Stomach smooth muscle (tissue), 2 donors: ENCODE data around the gene STXBP6.

Experiments
- H3K27ac ChIP-seq: one replicate; pipeline ENCODE4 v1.7.0; 2013; ENCODE audit warnings: mild to moderate bottlenecking, low read length, inconsistent platforms
- H3K27me3 ChIP-seq, 2 donors: one replicate each; pipeline ENCODE4 v1.7.0; 2013; ENCODE audit warnings: low read length in 2 of 2; ENCODE audit not compliant: insufficient read depth in 2 of 2, control insufficient read depth in 1 of 2
- H3K36me3 ChIP-seq, 2 donors: one replicate each; pipeline ENCODE4 v1.7.0; 2013; ENCODE audit warnings: low read length in 2 of 2; ENCODE audit not compliant: control insufficient read depth in 2 of 2, insufficient read depth in 2 of 2
- H3K4me1 ChIP-seq: one replicate; pipeline ENCODE4 v1.7.0; 2013; ENCODE audit warnings: low read length; ENCODE audit not compliant: control insufficient read depth, insufficient read depth
- H3K4me3 ChIP-seq, 2 donors: one replicate each; pipeline ENCODE4 v1.7.0; 2013; ENCODE audit warnings: low read length in 2 of 2
- H3K9ac ChIP-seq, 2 donors: one replicate each; pipeline ENCODE4 v1.7.0; 2013; ENCODE audit warnings: low read length in 2 of 2, mild to moderate bottlenecking in 1 of 2
- H3K9me3 ChIP-seq, 2 donors: one replicate each; pipeline ENCODE4 v1.7.0; 2013; ENCODE audit warnings: low read length in 2 of 2; ENCODE audit not compliant: control insufficient read depth in 2 of 2
- donor health status: healthy.
- donor health status: Pancreatic carcinoma.

Gene STXBP6

DNA sequence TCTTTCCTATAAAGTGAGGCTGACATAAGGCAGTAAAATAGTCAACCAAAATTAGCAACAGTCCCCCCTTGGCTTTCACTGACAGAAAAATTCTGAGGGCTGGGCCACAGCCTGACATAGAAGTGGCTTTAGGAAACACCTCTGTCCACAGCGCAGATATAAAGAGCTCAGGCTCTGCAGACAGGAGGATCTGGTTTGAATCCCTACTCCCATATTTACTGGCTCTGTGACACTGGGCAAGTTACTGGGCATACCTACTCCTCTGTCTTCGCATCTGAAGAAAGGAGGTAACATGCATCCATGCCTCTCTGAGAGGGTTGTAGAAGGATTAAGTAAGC, 95.3 kb downstream of the STXBP6 start:
- no peaks in the 10 kb centered on the region for H3K27me3 ChIP-seq
- no peak overlapping the region for H3K9ac ChIP-seq
- H3K27ac ChIP-seq = no peak overlapping the region
- no peaks in the 10 kb centered on the region for H3K36me3 ChIP-seq
- peaks cover 0 to 3% of the 10 kb centered on the region in 2 donors for H3K9me3 ChIP-seq
- H3K4me1 ChIP-seq = peaks cover 23% of the 10 kb centered on the region
- no peak overlapping the region for H3K4me3 ChIP-seq

GRCh38 chr14:24954037-24954699, 95.8 kb downstream of the STXBP6 start:
- H3K9ac ChIP-seq = no peak overlapping the region
- H3K4me1 ChIP-seq = peaks cover 22% of the 10 kb centered on the region
- H3K36me3 ChIP-seq = no peaks in the 10 kb centered on the region
- H3K27me3 ChIP-seq = no peaks in the 10 kb centered on the region
- no peak overlapping the region for H3K27ac ChIP-seq
- H3K9me3 ChIP-seq = peaks cover 0 to 3% of the 10 kb centered on the region in 2 donors
- no peak overlapping the region for H3K4me3 ChIP-seq

- H3K4me3 ChIP-seq = no peak overlapping the region
- no peaks in the 10 kb centered on the region for H3K36me3 ChIP-seq
- peaks cover 12% of the 10 kb centered on the region for H3K4me1 ChIP-seq
- no peaks in the 10 kb centered on the region for H3K27me3 ChIP-seq
- no peak overlapping the region for H3K9ac ChIP-seq
- peaks cover 0 to 3% of the 10 kb centered on the region in 2 donors for H3K9me3 ChIP-seq
- no peak overlapping the region for H3K27ac ChIP-seq
Observed at GRCh38 chr14:24952851-24953666, 96.9 kb downstream of the STXBP6 start.

- Histone ChIP-seq H3K9ac (no peak overlapping the region), H3K36me3 (no peaks in the 10 kb centered on the region), H3K9me3 (peaks cover 0 to 3% of the 10 kb centered on the region in 2 donors), H3K4me1 (peaks cover 8% of the 10 kb centered on the region), H3K27me3 (no peaks in the 10 kb centered on the region), H3K27ac (no peak overlapping the region), H3K4me3 (no peak overlapping the region)
Observed at GRCh38 chr14:24948261-24948847, 101.6 kb downstream of the STXBP6 start.

DNA sequence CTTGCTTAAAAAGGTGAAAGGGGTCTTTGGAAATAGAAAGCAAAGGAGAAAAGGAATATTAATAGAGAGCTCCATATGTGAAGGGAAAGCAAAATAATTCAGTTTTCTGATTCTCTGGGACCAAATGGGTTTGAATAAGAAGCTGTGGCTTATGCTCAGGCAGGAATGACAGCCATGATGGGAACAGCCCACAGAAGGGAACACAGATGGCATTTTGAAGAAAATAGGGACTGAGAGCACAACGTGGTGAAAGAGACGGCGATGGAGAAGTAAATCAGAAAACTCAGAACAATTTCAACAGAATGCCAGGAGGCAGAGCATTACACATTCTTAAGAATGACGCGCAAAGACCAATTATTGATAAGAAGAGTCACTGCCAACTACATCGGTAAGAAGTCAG, 102.8 kb downstream of the STXBP6 start:
- Histone ChIP-seq H3K36me3 (no peaks in the 10 kb centered on the region), H3K27ac (no peak overlapping the region), H3K4me1 (peaks cover 4% of the 10 kb centered on the region), H3K4me3 (no peak overlapping the region), H3K9me3 (no peaks in the 10 kb centered on the region), H3K27me3 (no peaks in the 10 kb centered on the region), H3K9ac (no peak overlapping the region)

DNA sequence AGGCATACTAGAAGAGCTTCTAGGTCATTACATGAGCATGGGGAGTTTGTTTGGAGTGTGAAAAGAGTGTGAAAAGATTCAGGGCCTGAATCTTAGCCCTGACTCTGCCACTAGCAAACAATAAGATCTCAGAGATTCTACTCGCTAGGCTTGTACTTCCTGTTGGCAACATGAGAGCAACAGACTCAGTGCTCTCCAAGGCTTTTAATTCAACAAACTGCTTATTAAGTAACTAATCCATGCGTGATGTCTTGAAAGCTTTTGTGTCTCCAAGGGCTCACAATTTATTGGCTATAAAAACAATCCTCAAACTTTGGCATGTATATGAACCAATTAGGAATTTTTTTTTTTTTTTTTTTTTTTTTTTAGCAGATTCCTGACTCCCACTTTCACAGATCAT, 105.1 kb downstream of the STXBP6 start:
- H3K9me3 ChIP-seq = no peaks in the 10 kb centered on the region
- no peaks in the 10 kb centered on the region for H3K27me3 ChIP-seq
- no peak overlapping the region for H3K27ac ChIP-seq
- peaks cover 4% of the 10 kb centered on the region for H3K4me1 ChIP-seq
- H3K9ac ChIP-seq = no peak overlapping the region
- H3K4me3 ChIP-seq = no peak overlapping the region
- no peaks in the 10 kb centered on the region for H3K36me3 ChIP-seq

GRCh38 chr14:24943024-24943423, 106.9 kb downstream of the STXBP6 start:
- peaks cover 4% of the 10 kb centered on the region for H3K4me1 ChIP-seq
- no peak overlapping the region for H3K27ac ChIP-seq
- H3K27me3 ChIP-seq = no peaks in the 10 kb centered on the region
- H3K9ac ChIP-seq = no peak overlapping the region
- H3K36me3 ChIP-seq = no peaks in the 10 kb centered on the region
- no peaks in the 10 kb centered on the region for H3K9me3 ChIP-seq
- no peak overlapping the region for H3K4me3 ChIP-seq

DNA sequence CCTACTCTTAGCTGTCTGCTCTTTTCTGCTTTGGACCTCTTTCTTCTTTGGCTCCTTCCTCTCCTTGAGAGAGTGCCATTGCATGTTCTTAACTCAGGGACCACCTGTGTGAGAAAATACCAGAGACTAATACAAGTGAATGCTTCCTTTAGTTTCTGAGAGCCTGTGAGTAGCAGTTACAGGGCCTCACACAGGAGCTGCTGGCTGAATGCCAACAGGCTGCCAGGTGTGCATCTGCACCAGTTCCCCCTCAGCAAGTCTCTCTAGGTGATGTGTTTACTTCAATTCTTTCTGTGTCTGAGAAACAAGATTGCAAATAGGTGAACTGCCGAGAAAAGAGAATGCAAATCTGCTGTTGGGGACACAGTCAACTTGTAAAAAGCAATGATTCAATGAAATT, 108.2 kb downstream of the STXBP6 start:
- H3K4me3 ChIP-seq = no peak overlapping the region
- H3K9ac ChIP-seq = no peak overlapping the region
- H3K4me1 ChIP-seq = peaks cover 4% of the 10 kb centered on the region
- no peak overlapping the region for H3K27ac ChIP-seq
- no peaks in the 10 kb centered on the region for H3K36me3 ChIP-seq
- no peaks in the 10 kb centered on the region for H3K9me3 ChIP-seq
- no peaks in the 10 kb centered on the region for H3K27me3 ChIP-seq

GRCh38 chr14:24940213-24940783, 109.6 kb downstream of the STXBP6 start:
- Histone ChIP-seq H3K27me3 (no peaks in the 10 kb centered on the region), H3K4me3 (no peak overlapping the region), H3K36me3 (no peaks in the 10 kb centered on the region), H3K9me3 (no peaks in the 10 kb centered on the region), H3K9ac (no peak overlapping the region), H3K27ac (no peak overlapping the region), H3K4me1 (peaks cover 4% of the 10 kb centered on the region)

DNA sequence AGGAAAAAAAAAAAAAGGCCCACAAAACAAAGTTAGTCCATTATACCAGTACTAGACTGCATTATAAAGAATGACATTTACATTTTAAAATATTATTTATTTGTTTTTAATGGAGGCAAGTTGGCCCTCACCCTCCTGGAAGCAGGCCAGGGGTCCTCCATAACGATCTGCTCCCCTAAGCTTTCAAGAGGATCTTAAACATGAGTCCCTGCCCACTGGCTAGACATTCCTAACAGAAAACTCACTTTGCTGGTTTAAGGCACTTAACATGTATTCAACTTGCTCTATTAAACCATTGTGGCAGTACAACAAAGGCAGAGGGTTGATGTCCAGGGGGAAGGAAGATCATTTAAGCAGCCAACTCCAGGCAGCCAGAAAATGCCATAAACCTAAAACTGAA, 111.4 kb downstream of the STXBP6 start:
- Histone ChIP-seq H3K4me1 (no peaks in the 10 kb centered on the region), H3K9me3 (no peaks in the 10 kb centered on the region), H3K4me3 (no peak overlapping the region), H3K27me3 (no peaks in the 10 kb centered on the region), H3K9ac (no peak overlapping the region), H3K27ac (no peak overlapping the region), H3K36me3 (no peaks in the 10 kb centered on the region)
